ENCODE measurements around the gene KCNG2. TPM values are rescaled to one million over a fixed set of nuclear protein-coding genes. Genes with fewer than 3 reads are reported as not detected.
A peak's percentile ranks its signal among the peaks of the same experiment; 100 is the strongest.

Gene KCNG2
- total RNA-seq, 2 donors from 2014 or later, result not detected

DNA sequence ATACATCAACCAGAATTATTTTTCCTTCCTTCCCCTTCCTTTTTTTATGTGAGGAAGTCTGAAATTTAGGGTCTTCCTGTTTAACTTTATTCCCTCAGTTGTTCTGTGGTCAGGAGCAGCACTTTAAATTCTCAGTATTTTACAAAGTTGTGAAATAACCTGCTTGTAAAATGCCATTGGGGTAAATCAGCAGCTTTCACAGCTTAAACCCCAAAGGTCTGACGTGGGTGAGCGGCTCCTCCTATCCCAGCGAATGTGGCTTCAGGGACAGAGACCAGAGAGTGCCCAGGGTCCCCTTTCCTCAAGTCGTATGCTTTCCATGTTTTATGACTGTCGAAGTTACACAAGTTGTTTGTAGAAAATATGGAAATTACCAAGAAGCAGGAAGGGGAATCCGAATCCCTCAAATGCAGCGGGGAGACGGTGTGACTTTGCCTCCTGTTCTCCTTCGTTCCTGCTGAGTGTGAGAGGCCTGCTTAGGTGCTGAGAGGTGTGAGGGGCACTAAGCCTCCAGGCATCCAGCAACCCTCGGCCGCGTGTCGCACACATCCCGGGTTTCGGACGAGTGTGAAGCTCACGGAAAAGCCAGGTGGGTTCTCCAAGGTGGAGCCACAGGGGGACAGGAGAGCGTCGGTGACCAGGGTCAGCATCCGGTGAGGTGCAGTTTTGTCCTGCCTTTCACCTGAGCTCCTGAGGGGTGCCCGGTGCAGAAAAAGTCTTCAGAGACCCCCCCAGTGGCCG lies 10.8 kb upstream of the KCNG2 start:
- intact Hi-C loops (cut with DNase I), result no loop called here
- no peak for ATAC-seq
- Histone ChIP-seq H3K27me3 (peaks cover 7 to 29% of the 10 kb centered on the region in 2 donors), H3K27ac (no peak overlapping the region), H3K9me3 (no peaks in the 10 kb centered on the region), H3K4me1 (peaks cover 22% of the 10 kb centered on the region), H3K4me3 (no peak overlapping the region), H3K36me3 (replicated peaks in 1 of 2; ENCODE audit: insufficient read depth in 1 of 2, low read depth in 2 of 2) (no peaks in the 10 kb centered on the region)
- WGBS, 2 donors, result 66 to 72% methylated on average over 22 of the region's 22 CpGs
- TF ChIP-seq, protein P1, sequence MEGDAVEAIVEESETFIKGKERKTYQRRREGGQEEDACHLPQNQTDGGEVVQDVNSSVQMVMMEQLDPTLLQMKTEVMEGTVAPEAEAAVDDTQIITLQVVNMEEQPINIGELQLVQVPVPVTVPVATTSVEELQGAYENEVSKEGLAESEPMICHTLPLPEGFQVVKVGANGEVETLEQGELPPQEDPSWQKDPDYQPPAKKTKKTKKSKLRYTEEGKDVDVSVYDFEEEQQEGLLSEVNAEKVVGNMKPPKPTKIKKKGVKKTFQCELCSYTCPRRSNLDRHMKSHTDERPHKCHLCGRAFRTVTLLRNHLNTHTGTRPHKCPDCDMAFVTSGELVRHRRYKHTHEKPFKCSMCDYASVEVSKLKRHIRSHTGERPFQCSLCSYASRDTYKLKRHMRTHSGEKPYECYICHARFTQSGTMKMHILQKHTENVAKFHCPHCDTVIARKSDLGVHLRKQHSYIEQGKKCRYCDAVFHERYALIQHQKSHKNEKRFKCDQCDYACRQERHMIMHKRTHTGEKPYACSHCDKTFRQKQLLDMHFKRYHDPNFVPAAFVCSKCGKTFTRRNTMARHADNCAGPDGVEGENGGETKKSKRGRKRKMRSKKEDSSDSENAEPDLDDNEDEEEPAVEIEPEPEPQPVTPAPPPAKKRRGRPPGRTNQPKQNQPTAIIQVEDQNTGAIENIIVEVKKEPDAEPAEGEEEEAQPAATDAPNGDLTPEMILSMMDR (IDR thresholded peaks at IDR 0.05), result no peak
- TF ChIP-seq POLR2A (IDR thresholded peaks at IDR 0.05), result no peak
- no peak for DNase-seq

DNA sequence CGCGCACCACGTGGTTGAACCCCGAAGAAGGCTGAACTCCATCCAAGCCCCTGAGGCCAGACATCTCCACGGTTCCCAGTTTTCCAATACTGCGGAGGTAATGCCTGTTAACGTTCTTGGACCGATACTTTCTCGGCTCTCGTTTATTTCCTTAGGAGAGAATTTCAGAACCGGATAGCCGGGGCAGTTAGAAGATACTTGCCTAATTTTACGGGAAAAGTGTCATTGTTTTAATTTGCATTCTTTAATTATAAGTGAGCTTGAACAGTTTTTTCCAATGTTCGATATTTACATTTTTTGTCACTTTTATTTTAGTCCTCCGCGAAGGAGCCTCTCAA lies 10.2 kb upstream of the KCNG2 start:
- H3K4me1 ChIP-seq, result peaks cover 24% of the 10 kb centered on the region
- ATAC-seq (no peak), DNase-seq (no peak)
- no peak overlapping the region for H3K4me3 ChIP-seq
- H3K36me3 ChIP-seq (replicated peaks in 1 of 2; ENCODE audit: insufficient read depth in 1 of 2, low read depth in 2 of 2), result no peaks in the 10 kb centered on the region
- 82 to 85% methylated on average over 16 of the region's 16 CpGs for WGBS, 2 donors
- intact Hi-C loops (cut with DNase I), result no loop called here
- peaks cover 7 to 29% of the 10 kb centered on the region in 2 donors for H3K27me3 ChIP-seq
- no peak overlapping the region for H3K27ac ChIP-seq
- no peaks in the 10 kb centered on the region for H3K9me3 ChIP-seq
- no peak for TF ChIP-seq POLR2A (IDR thresholded peaks at IDR 0.05)
- TF ChIP-seq, protein P1 (IDR thresholded peaks at IDR 0.05), result no peak

DNA sequence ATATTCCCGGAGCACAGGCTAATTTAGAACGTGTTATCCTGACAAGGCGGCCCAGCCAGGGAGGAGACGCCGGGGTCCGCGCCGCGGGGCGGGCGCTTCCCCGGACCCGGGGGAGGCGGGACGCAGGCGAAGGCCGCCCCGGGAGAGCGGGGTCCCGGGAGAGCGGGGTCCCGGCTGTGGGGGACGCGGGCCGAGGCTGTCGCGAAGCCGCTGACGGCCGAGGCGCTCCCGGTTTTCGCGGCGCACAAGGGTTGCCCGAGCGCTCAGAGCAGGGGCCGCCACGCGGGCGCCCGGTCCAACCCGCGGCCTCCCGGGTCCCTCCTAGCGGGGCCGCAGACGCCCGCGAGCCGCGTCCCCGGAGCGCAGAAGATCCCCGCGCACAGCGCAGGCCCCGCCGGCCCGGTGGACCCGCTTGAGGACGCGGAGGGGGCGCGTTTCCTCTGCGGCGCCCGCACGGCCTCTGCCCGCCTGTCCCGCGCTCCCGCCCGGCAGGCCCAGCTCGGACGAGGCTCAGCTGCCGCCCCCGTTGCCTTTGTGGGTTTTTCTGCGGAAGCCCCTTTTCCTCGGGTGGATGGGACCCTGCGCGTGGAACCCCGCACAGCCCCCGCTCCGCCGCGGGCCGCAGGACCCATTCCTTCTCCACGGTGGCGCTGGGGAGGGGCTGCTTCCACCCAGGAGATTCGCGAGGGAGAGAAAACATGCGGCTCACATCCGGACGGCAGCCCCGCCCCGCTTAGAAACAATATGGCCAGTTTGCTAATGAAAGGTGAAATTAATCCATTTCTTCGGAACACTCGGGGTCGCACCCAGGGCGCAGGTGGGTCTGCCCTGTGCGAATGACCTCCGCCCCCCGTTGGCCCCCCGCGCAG lies 9.6 kb upstream of the KCNG2 start:
- Histone ChIP-seq H3K4me1 (peaks cover 24% of the 10 kb centered on the region), H3K27me3 (peaks cover 7 to 29% of the 10 kb centered on the region in 2 donors), H3K4me3 (no peak overlapping the region), H3K36me3 (replicated peaks in 1 of 2; ENCODE audit: insufficient read depth in 1 of 2, low read depth in 2 of 2) (no peaks in the 10 kb centered on the region), H3K27ac (no peak overlapping the region), H3K9me3 (no peaks in the 10 kb centered on the region)
- WGBS, 2 donors, result 5 to 7% methylated on average over 37 to 104 of the region's 106 CpGs
- TF ChIP-seq, protein P1 (IDR thresholded peaks at IDR 0.05), result no peak
- TF ChIP-seq POLR2A (IDR thresholded peaks at IDR 0.05), result no peak
- intact Hi-C loops (cut with DNase I), result no loop called here
- ATAC-seq, result no peak
- peak in 1 of 4 donors; percentile 2 for DNase-seq

DNA sequence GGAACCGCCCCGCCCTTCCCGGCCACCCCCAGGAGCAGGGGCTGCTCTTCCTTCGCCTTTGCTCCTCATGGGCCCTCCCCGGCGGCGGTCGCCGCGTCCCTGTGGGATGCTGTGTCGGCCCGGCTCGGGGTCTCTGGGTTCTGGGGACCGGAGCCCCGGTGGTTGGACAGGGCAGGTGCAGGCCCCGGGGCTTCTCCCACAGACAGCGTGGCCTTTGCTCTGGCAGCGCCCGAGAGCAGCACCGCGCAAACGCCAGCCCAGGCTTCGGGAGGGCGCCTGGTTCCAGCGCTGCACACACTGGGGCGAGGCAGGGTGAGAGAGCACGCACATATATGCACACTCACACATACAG lies 9.0 kb upstream of the KCNG2 start:
- Histone ChIP-seq H3K4me3 (no peak overlapping the region), H3K27me3 (peaks cover 7 to 29% of the 10 kb centered on the region in 2 donors), H3K27ac (no peak overlapping the region), H3K4me1 (peaks cover 24% of the 10 kb centered on the region), H3K36me3 (replicated peaks in 1 of 2; ENCODE audit: insufficient read depth in 1 of 2, low read depth in 2 of 2) (no peaks in the 10 kb centered on the region), H3K9me3 (no peaks in the 10 kb centered on the region)
- DNase-seq (peak in 1 of 4 donors; percentile 3), ATAC-seq (no peak)
- TF ChIP-seq POLR2A (IDR thresholded peaks at IDR 0.05), result no peak
- TF ChIP-seq, protein P1 (IDR thresholded peaks at IDR 0.05), result no peak
- WGBS, 2 donors, result 40% methylated on average over 27 of the region's 27 CpGs; no CpG with 5 or more reads in 1 of the 2 donors
- intact Hi-C loops (cut with DNase I), result no loop called here

Data from body of pancreas (tissue), 4 donors.